ENCODE results near the gene TTC27. TPM values are rescaled to one million over a fixed set of nuclear protein-coding genes. Genes with fewer than 3 reads are reported as not detected.

TTC27 gene
- total and polyA plus RNA-seq, 9 donors = 9.9 to 21.2 (median 15.3) TPM

DNA sequence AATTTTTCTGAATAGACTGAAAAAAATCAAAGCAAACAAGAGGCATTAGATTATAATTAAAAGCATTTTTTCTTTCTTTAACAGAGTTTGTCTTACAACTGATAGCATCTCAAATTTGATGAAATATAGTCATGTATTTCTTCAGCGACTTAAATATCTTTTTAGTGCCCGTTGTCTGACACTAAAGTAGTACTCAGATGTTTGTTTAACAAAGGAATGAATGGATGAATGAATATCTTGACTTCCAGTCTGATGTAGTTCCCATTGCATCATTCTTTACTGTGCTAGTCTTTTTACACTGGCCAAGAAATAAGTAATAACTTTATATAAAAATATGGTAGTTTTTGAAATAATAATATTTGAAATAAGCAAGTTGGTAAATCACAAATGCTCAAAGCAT lies 111.1 kb downstream of the TTC27 start:
- Histone ChIP-seq H3K9me3 (no peaks in the 10 kb centered on the region), H3K36me3 (no peaks in the 10 kb centered on the region), H3K27me3 (no peaks in the 10 kb centered on the region), H3K27ac (no peak overlapping the region), H3K4me1 (ENCODE audit: insufficient read depth) (no peaks in the 10 kb centered on the region), H3K4me3 (no peak overlapping the region)
- DNase-seq = no peak
- WGBS, 3 donors = 73 to 80% (median 79%) methylated on average over 2 of the region's 2 CpGs
- intact Hi-C loops (cut with DNase I) = no loop called here
- TF ChIP-seq EP300 (IDR thresholded peaks at IDR 0.05) = no peak
- no peak for TF ChIP-seq POLR2A (IDR thresholded peaks at IDR 0.05)
- TF ChIP-seq, protein P1, sequence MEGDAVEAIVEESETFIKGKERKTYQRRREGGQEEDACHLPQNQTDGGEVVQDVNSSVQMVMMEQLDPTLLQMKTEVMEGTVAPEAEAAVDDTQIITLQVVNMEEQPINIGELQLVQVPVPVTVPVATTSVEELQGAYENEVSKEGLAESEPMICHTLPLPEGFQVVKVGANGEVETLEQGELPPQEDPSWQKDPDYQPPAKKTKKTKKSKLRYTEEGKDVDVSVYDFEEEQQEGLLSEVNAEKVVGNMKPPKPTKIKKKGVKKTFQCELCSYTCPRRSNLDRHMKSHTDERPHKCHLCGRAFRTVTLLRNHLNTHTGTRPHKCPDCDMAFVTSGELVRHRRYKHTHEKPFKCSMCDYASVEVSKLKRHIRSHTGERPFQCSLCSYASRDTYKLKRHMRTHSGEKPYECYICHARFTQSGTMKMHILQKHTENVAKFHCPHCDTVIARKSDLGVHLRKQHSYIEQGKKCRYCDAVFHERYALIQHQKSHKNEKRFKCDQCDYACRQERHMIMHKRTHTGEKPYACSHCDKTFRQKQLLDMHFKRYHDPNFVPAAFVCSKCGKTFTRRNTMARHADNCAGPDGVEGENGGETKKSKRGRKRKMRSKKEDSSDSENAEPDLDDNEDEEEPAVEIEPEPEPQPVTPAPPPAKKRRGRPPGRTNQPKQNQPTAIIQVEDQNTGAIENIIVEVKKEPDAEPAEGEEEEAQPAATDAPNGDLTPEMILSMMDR (IDR thresholded peaks at IDR 0.05) = no peak

DNA sequence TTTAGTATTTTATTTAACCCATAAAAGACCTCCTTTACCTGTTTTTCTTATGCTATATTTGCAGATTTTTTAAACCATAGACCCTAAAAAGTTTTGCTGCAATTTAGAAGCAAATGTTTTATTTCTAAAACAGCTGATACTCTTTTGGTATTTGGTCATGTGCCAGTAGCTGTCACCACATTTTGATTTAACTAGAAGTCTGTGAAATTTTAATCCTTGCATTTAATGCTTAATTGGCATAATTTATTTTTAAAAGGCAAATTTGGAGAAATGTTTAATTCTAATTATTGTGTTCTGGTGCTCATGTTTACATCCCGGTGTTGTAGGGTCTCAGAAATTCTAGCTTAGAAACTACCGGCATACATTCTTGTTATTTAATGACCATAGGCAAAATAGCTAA lies 111.8 kb downstream of the TTC27 start:
- DNase-seq = no peak
- Histone ChIP-seq H3K36me3 (no peaks in the 10 kb centered on the region), H3K4me3 (no peak overlapping the region), H3K27me3 (no peaks in the 10 kb centered on the region), H3K27ac (no peak overlapping the region), H3K4me1 (ENCODE audit: insufficient read depth) (no peaks in the 10 kb centered on the region), H3K9me3 (no peaks in the 10 kb centered on the region)
- intact Hi-C loops (cut with DNase I) = no loop called here
- 37 to 46% (median 45%) methylated on average over 2 of the region's 2 CpGs for WGBS, 3 donors
- TF ChIP-seq, protein P1 (IDR thresholded peaks at IDR 0.05) = no peak
- no peak for TF ChIP-seq EP300 (IDR thresholded peaks at IDR 0.05)
- TF ChIP-seq POLR2A (IDR thresholded peaks at IDR 0.05) = no peak

DNA sequence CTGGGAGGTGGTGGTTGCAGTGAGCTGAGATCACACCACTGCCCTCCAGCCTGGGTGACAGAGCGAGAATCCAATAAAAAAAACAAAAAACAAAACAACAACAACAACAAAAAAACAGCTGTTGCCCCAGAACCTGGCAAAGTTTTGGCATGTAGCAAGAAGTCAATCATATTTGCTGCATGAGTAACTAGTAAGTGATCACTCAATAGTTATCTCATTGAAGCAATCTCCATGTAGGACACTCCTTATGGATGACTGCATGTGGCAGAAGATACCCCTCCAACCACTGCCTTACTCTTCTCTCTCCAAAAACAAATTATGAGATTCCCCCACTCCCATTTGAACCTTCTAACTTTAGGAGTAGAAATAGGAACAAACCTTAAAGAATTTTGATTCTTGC lies 113.7 kb downstream of the TTC27 start:
- Histone ChIP-seq H3K36me3 (no peaks in the 10 kb centered on the region), H3K27me3 (no peaks in the 10 kb centered on the region), H3K27ac (no peak overlapping the region), H3K4me1 (ENCODE audit: insufficient read depth) (peaks cover 2% of the 10 kb centered on the region), H3K9me3 (no peaks in the 10 kb centered on the region), H3K4me3 (no peak overlapping the region)
- WGBS, 3 donors = 94 to 100% (median 97%) methylated on average over 1 of the region's 1 CpG
- intact Hi-C loops (cut with DNase I) = no loop called here
- TF ChIP-seq, protein P1 (IDR thresholded peaks at IDR 0.05) = no peak
- TF ChIP-seq EP300 (IDR thresholded peaks at IDR 0.05) (no peak), POLR2A (IDR thresholded peaks at IDR 0.05) (no peak)
- DNase-seq = no peak

DNA sequence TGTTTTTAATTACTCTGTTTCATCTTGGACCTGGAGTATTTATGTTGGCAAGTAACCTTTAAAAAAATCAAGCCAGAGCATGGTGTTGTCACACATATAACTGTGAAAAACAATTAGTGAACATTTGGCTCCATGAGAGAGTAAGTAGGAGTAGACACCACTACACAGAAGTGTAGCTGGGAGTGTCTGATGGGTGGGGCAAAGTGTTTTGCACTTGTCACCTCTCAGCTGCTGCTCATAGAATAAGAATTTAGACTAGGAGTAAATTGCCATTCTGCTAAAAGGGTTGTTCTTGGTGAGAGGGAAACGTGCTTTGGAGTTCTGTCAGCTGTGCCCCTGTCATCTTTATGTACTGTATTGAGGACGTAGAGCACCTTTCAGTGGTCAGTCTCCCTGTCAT lies 114.5 kb downstream of the TTC27 start:
- TF ChIP-seq POLR2A (IDR thresholded peaks at IDR 0.05) (no peak), EP300 (IDR thresholded peaks at IDR 0.05) (no peak)
- TF ChIP-seq, protein P1 (IDR thresholded peaks at IDR 0.05) = no peak
- Histone ChIP-seq H3K36me3 (no peaks in the 10 kb centered on the region), H3K9me3 (no peaks in the 10 kb centered on the region), H3K27me3 (no peaks in the 10 kb centered on the region), H3K27ac (no peak overlapping the region), H3K4me1 (ENCODE audit: insufficient read depth) (peaks cover 2% of the 10 kb centered on the region), H3K4me3 (no peak overlapping the region)
- DNase-seq = no peak
- 89 to 91% (median 91%) methylated on average over 2 of the region's 2 CpGs for WGBS, 3 donors
- intact Hi-C loops (cut with DNase I) = no loop called here

Measured in ovary (tissue), 9 donors.